GM12801 (cell line): Measurements from ENCODE around the gene CDH13.

Experiments used
- TF ChIP-seq, protein P1 (sequence below): IDR thresholded peaks from one replicate; pipeline ENCODE4 v1.5.1; 2011; ENCODE audit warnings: control low read depth; ENCODE audit not compliant: insufficient read length; ENCODE audit errors: extremely low read depth

The CDH13 gene

DNA sequence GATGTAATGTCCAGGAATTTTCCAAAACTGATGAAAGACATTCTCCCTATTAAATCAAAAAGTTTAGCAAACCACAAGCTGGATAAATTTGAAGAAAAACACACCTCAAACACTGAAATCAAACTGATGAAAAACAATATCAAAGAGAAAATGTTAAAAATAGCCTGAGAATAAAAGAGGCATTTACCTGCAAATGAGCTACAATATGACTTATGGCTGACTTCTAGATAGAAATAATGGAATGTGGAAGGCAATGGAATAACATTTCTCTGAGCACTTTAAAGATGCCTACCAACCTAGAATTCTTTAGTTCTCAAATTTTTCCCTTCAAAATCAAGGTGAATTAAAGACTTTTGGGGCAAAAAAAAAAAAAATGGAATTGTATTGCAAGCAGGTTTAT is 1128.6 kb downstream of the CDH13 start:
- TF ChIP-seq, protein P1, sequence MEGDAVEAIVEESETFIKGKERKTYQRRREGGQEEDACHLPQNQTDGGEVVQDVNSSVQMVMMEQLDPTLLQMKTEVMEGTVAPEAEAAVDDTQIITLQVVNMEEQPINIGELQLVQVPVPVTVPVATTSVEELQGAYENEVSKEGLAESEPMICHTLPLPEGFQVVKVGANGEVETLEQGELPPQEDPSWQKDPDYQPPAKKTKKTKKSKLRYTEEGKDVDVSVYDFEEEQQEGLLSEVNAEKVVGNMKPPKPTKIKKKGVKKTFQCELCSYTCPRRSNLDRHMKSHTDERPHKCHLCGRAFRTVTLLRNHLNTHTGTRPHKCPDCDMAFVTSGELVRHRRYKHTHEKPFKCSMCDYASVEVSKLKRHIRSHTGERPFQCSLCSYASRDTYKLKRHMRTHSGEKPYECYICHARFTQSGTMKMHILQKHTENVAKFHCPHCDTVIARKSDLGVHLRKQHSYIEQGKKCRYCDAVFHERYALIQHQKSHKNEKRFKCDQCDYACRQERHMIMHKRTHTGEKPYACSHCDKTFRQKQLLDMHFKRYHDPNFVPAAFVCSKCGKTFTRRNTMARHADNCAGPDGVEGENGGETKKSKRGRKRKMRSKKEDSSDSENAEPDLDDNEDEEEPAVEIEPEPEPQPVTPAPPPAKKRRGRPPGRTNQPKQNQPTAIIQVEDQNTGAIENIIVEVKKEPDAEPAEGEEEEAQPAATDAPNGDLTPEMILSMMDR = no peak

DNA sequence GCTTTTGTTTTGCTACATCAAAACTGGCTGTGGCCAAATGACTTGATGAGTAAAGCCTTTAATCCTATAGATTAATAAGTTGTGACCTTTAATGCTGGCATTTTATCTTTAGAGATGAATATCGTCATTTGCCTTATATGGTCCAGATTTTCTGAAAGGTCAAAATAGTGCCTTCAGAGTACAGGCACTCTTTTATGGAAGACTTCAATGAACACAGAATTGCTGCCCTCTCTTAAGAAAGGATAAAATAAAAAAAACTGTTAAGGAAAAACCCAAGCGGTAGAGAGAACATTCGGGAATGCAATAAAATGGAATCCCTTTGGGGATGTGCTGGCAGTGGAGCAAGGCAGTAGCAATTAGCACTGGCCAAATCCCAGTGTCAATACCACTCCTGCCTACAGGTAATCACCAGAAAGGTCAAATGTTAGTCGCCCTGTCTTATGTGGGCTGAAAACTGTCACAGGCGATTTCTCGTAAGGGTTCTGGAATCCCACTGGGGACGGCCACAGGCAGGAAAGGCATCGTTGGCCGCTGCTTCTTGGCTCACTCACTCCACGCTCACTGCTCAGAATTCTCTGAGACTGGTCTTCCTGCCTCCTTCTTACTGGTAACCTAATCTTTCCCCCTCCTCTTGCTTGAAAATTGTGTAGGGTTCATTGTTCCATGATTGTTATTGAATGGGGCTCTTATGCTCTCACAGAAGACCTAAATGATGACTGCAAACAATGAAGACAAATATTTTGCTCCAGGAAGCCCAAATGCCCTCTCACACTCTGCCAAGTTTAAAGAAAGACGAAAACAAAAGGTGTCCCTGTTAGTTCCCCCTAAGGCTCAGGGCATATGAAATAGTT is 1135.6 kb downstream of the CDH13 start:
- TF ChIP-seq, protein P1 = no peak

DNA sequence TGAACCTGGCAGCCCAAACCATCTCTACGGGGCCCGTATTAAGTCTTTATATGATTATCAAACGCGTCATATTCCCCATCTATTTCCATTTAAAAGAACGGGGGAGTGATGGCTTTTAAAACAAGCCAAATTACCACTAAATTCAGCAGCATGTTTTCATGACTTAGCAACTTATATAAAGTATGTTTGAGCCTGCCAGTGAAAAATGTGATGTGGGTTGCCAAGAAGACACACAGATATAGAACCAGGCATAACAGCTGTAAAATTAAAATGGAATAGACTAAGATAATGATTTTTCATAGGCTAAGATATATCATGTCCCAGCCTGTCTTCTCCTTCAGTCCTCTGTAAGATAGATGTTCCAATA is 1136.2 kb downstream of the CDH13 start:
- TF ChIP-seq, protein P1 = no peak

DNA sequence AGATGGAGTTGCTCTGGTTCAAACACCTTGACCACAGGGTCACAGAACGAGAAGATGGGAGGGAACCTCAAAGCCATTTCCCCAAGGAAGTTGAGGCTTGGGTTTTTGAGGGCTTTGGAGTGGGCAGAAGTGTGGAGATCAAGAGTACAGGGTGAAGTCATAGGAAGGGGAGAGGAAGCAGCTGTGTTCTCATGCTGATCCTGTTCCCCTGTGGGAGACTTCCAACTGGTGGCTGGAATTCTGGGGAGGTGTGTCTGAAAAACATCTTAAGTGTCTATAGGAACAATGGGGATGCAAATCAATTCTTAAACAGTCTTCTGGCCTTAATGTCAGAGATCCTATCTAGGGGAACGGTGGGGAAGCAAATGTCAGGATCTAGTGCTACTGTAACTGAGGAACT is 1142.2 kb downstream of the CDH13 start:
- TF ChIP-seq, protein P1 = no peak

DNA sequence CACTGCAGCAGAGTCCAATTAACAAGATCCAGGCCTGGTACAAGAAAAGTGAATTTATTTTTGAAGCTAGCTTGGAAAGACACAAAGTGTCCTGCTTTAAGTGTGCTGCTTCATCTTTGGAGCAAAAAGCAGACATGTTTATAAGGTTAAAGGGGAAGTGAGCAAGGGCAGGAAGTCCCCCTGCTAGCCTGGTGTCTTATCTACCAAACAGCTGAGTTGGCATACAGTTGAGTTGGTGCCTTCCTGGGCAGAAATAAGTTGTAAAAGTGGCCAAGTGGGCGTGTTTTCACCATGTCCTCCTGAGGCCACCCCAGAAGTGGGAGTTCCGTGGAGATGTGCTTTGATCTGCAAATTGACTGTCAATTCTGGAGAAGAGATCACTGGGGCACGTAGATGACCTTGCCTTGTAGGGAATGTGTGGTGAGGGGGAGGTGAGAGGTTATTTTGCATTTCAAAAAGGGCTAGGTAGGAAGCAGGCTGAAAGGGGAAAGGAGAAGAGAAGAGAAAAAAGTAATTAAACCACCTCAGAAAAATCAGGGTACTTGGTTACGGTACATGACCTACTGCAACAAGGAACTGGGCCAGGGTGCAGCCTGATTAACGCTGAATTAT is 1142.7 kb downstream of the CDH13 start:
- TF ChIP-seq, protein P1 = no peak

DNA sequence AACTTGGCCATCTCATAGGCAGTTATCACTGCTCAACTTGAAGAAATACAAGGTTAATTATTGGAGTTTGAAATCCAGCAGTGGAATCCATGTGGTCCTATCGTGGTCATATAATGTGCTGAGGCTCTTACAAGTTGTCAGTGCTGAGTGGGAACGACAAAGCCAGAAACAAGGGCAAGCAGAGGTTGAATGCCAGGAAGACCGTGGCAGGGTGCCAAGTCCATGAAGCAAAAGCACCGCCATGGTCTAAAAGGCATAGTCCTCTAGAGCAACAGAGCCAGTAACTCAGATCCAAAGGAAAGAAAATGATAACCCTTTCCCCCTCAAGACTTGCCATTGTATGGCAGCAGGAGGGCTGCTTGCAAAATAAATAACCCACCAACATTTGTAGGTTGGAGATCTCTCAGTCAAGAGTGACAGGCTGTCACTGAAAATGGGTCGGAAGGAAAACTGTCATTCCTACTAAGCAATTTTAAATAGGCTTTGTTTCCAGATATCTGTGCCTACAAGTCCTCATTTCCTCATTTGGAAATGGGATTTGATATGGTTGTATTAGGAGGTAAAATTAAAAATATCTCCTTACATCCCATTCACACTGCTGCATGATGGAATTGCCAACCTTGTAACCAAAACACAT is 1144.7 kb downstream of the CDH13 start:
- TF ChIP-seq, protein P1 = no peak

DNA sequence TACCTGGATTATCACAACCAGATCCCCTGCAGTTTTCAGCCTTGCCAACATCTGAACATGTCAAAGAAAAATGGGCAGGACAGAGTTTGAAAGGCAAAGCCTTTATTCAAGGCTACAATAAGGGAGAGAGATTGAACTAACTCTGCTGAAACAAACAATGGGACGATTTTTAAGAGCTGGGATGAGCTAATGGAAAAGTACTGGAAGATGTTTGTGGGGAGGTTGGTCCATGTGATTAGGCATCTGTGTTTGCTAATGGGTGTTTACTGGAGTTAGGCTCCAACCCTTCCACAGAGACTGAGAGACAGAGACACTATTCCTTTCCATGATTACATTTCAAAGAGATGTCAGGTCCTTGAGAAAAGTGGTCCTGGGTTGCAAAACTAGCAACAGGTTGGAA is 1146.0 kb downstream of the CDH13 start:
- TF ChIP-seq, protein P1 = no peak
